Keratinocyte (primary cell): ENCODE measurements around the gene KRTAP5-3. TPM values are rescaled to one million over a fixed set of nuclear protein-coding genes. Genes with fewer than 3 reads are reported as not detected.

Experiments used
- DNase-seq: peaks from one replicate; pipeline ENCODE4 v3.0.0-alpha.2; 2011; ENCODE audit warnings: low read depth, missing footprints, low spot score
- FAIRE-seq: peaks from 2 replicates; lab custom pipeline; 2011; peaks lifted over from hg19 to GRCh38; lab: Jason Lieb, UNC
- H2AFZ ChIP-seq: 2 replicates; pipeline ENCODE4 v1.6.0; 2012; ENCODE audit warnings: low read length, control low read depth, inconsistent platforms; ENCODE audit not compliant: control insufficient read depth
- H3K27ac ChIP-seq: 2 replicates; pipeline ENCODE4 v1.5.1; 2011; ENCODE audit warnings: low read length; ENCODE audit not compliant: control insufficient read depth, insufficient read depth
- H3K27me3 ChIP-seq: 3 replicates; pipeline ENCODE4 v1.6.0; 2011; ENCODE audit warnings: low read length; ENCODE audit not compliant: control insufficient read depth, insufficient read depth; ENCODE audit errors: extremely low read depth
- H3K36me3 ChIP-seq, 2 experiments: 2 replicates in 1 of 2; 3 replicates in 1 of 2; pipeline ENCODE4 v1.5.1; 2011; ENCODE audit warnings: low read length in 2 of 2, mild to moderate bottlenecking in 1 of 2; ENCODE audit not compliant: control insufficient read depth in 2 of 2, insufficient read depth in 2 of 2; ENCODE audit errors: extremely low read depth in 1 of 2
- H3K4me1 ChIP-seq: 3 replicates; pipeline ENCODE4 v1.5.1; 2011; ENCODE audit warnings: low read length; ENCODE audit not compliant: control insufficient read depth, insufficient read depth; ENCODE audit errors: extremely low read depth
- H3K4me2 ChIP-seq: 3 replicates; pipeline ENCODE4 v1.6.0; 2011; ENCODE audit warnings: low read depth, low read length; ENCODE audit not compliant: control insufficient read depth, insufficient read depth; ENCODE audit errors: extremely low read depth
- H3K4me3 ChIP-seq, 3 experiments: fragments of 200-600 bp in 1 of 3; sonication (generic) in 1 of 3; 2 replicates in 2 of 3; 3 replicates in 1 of 3; pipeline ENCODE4 v1.5.1; 2011 to 2016; ENCODE audit warnings: low read length in 3 of 3, mild to moderate bottlenecking in 3 of 3, control low read depth in 2 of 3, inconsistent platforms in 1 of 3, low read depth in 1 of 3, mixed read lengths in 1 of 3, mixed run types in 1 of 3, moderate library complexity in 1 of 3; ENCODE audit not compliant: control insufficient read depth in 2 of 3, insufficient read depth in 2 of 3; ENCODE audit errors: extremely low read depth in 1 of 3
- H3K79me2 ChIP-seq: 2 replicates; pipeline ENCODE4 v1.6.0; 2012; ENCODE audit warnings: low read length; ENCODE audit not compliant: control insufficient read depth, insufficient read depth
- H3K9ac ChIP-seq: 3 replicates; pipeline ENCODE4 v1.6.0; 2011; ENCODE audit warnings: low read length; ENCODE audit not compliant: control insufficient read depth, insufficient read depth; ENCODE audit errors: extremely low read depth
- H3K9me1 ChIP-seq: 3 replicates; pipeline ENCODE4 v1.6.0; 2011; ENCODE audit warnings: low read length; ENCODE audit not compliant: control insufficient read depth, insufficient read depth; ENCODE audit errors: extremely low read depth
- H3K9me3 ChIP-seq: 2 replicates; pipeline ENCODE4 v1.5.1; 2012; ENCODE audit warnings: low read depth, low read length; ENCODE audit not compliant: control insufficient read depth
- H4K20me1 ChIP-seq: 3 replicates; pipeline ENCODE4 v1.6.0; 2011; ENCODE audit warnings: low read length; ENCODE audit not compliant: control insufficient read depth, insufficient read depth; ENCODE audit errors: extremely low read depth
- CTCF ChIP-seq, 3 experiments: IDR thresholded peaks in 1 of 3; conservative IDR thresholded peaks in 1 of 3; optimal IDR thresholded peaks in 1 of 3; 2 replicates in 2 of 3; 3 replicates in 1 of 3; pipeline versions ENCODE3 to v1.5.1; 2011; ENCODE audit warnings: low read length in 3 of 3, mild to moderate bottlenecking in 3 of 3, moderate library complexity in 2 of 3, control low read depth in 1 of 3, inconsistent platforms in 1 of 3; ENCODE audit not compliant: insufficient read depth in 2 of 3; ENCODE audit errors: extremely low read depth in 1 of 3
- EZH2 ChIP-seq: IDR thresholded peaks from one replicate; pipeline ENCODE4 v1.6.1; 2012; ENCODE audit warnings: inconsistent platforms, mild to moderate bottlenecking, low read length, moderate library complexity
- dilution Hi-C: fragments of 300-500 bp; cut with MboI; formaldehyde crosslinking; loops from one replicate; pipeline ENCODE4 v1.7.0; 2020; ENCODE audit warnings: low sequenced_read_pairs; ENCODE audit not compliant: extremely low pct_ligation_motif_present
- polyA plus RNA-seq, 5 experiments: library from polyadenylated mRNA; depleted of rRNA in 3 of 5; stranded (reverse) in 3 of 5; stranded (forward) in 1 of 5; unstranded in 1 of 5; fragments of >200 nt; gene quantifications; 1 replicate in 1 of 5; 2 replicates in 3 of 5; 3 replicates in 1 of 5; pipeline versions ENCODE4 v1.2.1 to v1.2.3, GENCODE V29; 2011 to 2012; ENCODE audit warnings: missing spikeins in 2 of 5, low read depth in 1 of 5, low replicate concordance in 1 of 5

KRTAP5-3 gene
- polyA plus RNA-seq, 1 donor (not counting 4 experiments of a cell fraction or from before 2014, with no cell fraction given): not detected

DNA sequence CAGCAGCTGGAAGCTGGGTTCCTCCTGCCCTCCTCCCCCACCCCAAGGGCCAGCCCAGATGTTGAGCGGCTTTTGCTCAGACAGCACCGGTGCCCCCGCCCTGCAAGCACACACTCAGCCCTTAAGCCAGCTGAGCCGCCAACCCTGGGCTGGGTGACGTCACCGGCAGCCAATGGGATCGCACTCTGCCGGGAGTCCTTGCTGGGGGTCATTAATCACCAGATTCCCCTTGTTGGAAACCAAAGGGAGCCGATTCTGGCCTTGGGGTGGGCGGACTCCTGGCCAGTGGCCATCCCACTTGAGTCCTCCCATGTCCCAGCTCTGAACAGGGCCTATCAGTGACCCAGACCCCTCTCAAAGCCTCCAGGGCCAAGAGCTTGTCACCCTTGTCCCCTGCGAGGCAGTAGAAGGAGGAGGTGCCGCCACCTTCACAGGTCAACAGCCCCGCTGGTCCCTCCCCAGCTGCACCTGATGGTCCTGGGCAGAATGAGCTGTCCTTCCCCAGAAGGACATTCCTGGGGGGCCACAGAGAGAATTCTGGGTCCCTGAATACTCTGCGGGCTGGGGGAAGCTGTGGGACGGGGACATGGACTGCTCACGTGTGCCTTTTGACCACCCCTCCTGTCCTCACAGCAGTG, 43.6 kb downstream of the KRTAP5-3 start:
- no peak overlapping the region for H3K4me2 ChIP-seq
- H3K9ac ChIP-seq: no peak overlapping the region
- no peaks in the 10 kb centered on the region for H3K9me1 ChIP-seq

DNA sequence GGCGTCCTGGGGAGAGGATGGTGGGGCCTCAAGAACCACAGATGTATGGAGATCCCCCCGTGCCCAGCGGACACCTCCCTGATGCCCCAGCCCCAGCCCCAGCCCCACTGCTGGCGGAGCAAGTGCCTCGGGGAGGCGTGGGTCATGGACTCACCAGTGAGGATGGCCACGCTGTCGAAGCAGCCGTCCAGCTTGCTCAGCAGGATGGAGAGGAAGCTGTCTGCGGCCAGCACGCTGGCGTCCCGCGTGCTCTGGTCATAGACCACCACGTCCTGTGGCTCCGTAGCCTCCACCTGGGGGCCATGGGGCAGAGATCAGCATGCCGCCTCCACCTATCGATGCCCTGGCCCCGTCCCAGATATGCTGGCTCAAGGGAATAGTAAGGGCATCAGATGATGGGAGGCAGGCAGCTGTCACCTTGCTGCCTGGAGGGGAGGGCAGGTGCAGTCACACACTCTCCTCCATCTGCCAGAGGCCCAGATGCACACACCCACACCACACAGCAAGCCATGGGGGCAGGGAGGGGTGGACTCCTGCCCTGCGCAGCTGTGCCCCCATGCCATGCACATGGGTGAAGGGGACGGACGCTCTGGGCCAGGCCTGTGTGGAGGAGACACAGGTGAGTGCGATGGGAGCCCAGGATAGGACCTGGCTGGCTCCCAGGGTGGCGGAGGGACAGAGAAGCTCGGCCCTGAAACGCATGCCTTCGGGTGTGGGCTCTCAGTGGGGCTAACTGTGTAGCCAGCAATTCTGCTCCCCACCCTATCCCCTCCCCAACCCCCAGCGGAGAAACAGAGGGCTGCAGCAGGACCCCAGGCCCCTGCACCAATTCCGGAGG, 44.3 kb downstream of the KRTAP5-3 start:
- no peak for TF ChIP-seq CTCF (optimal IDR thresholded peaks at IDR 0.05 in 1 of 3, IDR thresholded peaks at IDR 0.05 in 1 of 3, conservative IDR thresholded peaks at IDR 0.05 in 1 of 3; ENCODE audit: extremely low read depth in 1 of 3, insufficient read depth in 2 of 3, low read length in 3 of 3)
- no peak for TF ChIP-seq EZH2

More for the DNA sequence above, 43.6 kb downstream of the KRTAP5-3 start:
- Histone ChIP-seq H2AFZ (no peak overlapping the region), H3K79me2 (no peaks in the 10 kb centered on the region), H3K27ac (no peak overlapping the region), H4K20me1 (peaks cover 2% of the 10 kb centered on the region), H3K36me3 (peaks cover 0 to 3% of the 10 kb centered on the region in 2 experiments), H3K4me3 (no peak overlapping the region), H3K27me3 (peaks cover 3% of the 10 kb centered on the region), H3K4me1 (no peaks in the 10 kb centered on the region), H3K9me3 (no peaks in the 10 kb centered on the region)
- no peak for TF ChIP-seq EZH2
- FAIRE-seq (no peak), DNase-seq (peak; percentile 19)
- dilution Hi-C loops: no loop called here

More for the DNA sequence above, 44.3 kb downstream of the KRTAP5-3 start:
- Histone ChIP-seq H3K36me3 (peaks cover 0 to 3% of the 10 kb centered on the region in 2 experiments), H3K4me3 (no peak overlapping the region), H3K4me1 (peaks cover 4% of the 10 kb centered on the region), H3K79me2 (no peaks in the 10 kb centered on the region), H3K9me1 (no peaks in the 10 kb centered on the region), H3K27me3 (no peaks in the 10 kb centered on the region), H3K4me2 (no peak overlapping the region), H4K20me1 (peaks cover 2% of the 10 kb centered on the region), H3K9me3 (no peaks in the 10 kb centered on the region), H2AFZ (no peak overlapping the region), H3K27ac (no peak overlapping the region), H3K9ac (no peak overlapping the region)
- dilution Hi-C loops: no loop called here
- DNase-seq (no peak), FAIRE-seq (no peak)
